ENCODE results near the gene PLAU. TPM values are rescaled to one million over a fixed set of nuclear protein-coding genes. Genes with fewer than 3 reads are reported as not detected.
A peak's percentile ranks its signal among the peaks of the same experiment; 100 is the strongest.

Gene PLAU
- polyA plus RNA-seq, 2 of the 4 experiments (the other 2 are of a cell fraction), result 75.8 to 82.6 TPM

- ATAC-seq (no peak), FAIRE-seq (no peak), DNase-seq (ENCODE audit: low read depth in 1 of 2, low spot score in 1 of 2) (no peak)
- ChIA-PET CTCF (interaction anchor here (4.2 to 5.9 kb wide), 2 partner anchors 13 to 66 kb away, joined by 52 to 70 read pairs; no protein-coding TSS in a partner anchor), POLR2A (no interaction called here)
- WGBS (ENCODE audit: missing lambda C conversion rate), result 93% methylated on average over 2 of the region's 2 CpGs
- Histone ChIP-seq H3K9me3 (no peaks in the 10 kb centered on the region), H3K4me2 (no peak overlapping the region), H3K4me1 (peaks cover 13% of the 10 kb centered on the region; the same call in 2 of the 3 replicates), H3K4me3 (no peak overlapping the region), H3K27ac (no peak overlapping the region)
- TF ChIP-seq HOXA7 (CRISPR knock-in tag; IDR thresholded peaks at IDR 0.05) (no peak), HDAC2 (IDR thresholded peaks at IDR 0.05) (no peak), MYC (IDR thresholded peaks at IDR 0.05; ENCODE audit: borderline replicate concordance, low read length) (no peak), CHD2 (IDR thresholded peaks at IDR 0.05; ENCODE audit: low read length, partially characterized antibody) (no peak), ESRRA (IDR thresholded peaks at IDR 0.05; ENCODE audit: borderline replicate concordance, low read length) (no peak)
These were observed 43.8 kb downstream of the PLAU start for GRCh38 chr10:73954737-73955136.

GRCh38 chr10:73955719-73956118 is 44.8 kb downstream of the PLAU start:
- FAIRE-seq, result no peak
- Histone ChIP-seq H3K4me2 (no peak overlapping the region), H3K27ac (peak overlapping the region in 1 of 2 experiments; percentile 27; a peak in 1 of 6 replicates), H3K9me3 (no peaks in the 10 kb centered on the region), H3K4me3 (no peak overlapping the region), H3K4me1 (peaks cover 13% of the 10 kb centered on the region; the same call in 2 of the 3 replicates)
- TF ChIP-seq HEYL (CRISPR knock-in tag; IDR thresholded peaks at IDR 0.05) (no peak), HDAC2 (IDR thresholded peaks at IDR 0.05) (no peak), TFCP2L1 (CRISPR knock-in tag; IDR thresholded peaks at IDR 0.05) (no peak), CHD4 (IDR thresholded peaks at IDR 0.05; ENCODE audit: borderline replicate concordance) (no peak), PBX3 (IDR thresholded peaks at IDR 0.05) (no peak), CBX2 (IDR thresholded peaks at IDR 0.05; ENCODE audit: borderline replicate concordance, low read depth) (no peak), HOXB5 (CRISPR knock-in tag; IDR thresholded peaks at IDR 0.05) (no peak), EP300 (IDR thresholded peaks at IDR 0.05) (no peak), JUN (IDR thresholded peaks at IDR 0.05) (no peak), MAX (IDR thresholded peaks at IDR 0.05) (no peak), ZSCAN20 (CRISPR knock-in tag; IDR thresholded peaks at IDR 0.05) (no peak), NR3C1 (IDR thresholded peaks at IDR 0.05) (no peak), HMGXB4 (CRISPR knock-in tag; IDR thresholded peaks at IDR 0.05; ENCODE audit: borderline replicate concordance) (no peak), MAFK (IDR thresholded peaks at IDR 0.05; ENCODE audit: partially characterized antibody) (no peak)
- CTCF ChIA-PET, result interaction anchor here (1.6 to 5.9 kb wide), 8 partner anchors 11 to 76 kb away, joined by 3 to 70 read pairs (median 10); no protein-coding TSS in a partner anchor
- WGBS (ENCODE audit: missing lambda C conversion rate), result 84% methylated on average over 2 of the region's 2 CpGs
- POLR2A ChIA-PET, result no interaction called here
- no peak for ATAC-seq
- DNase-seq (ENCODE audit: low read depth in 1 of 2, low spot score in 1 of 2), result no peak

GRCh38 chr10:73956476-73957359 is 45.8 kb downstream of the PLAU start:
- 79% methylated on average over 9 of the region's 9 CpGs for WGBS (ENCODE audit: missing lambda C conversion rate)
- TF ChIP-seq MYC (IDR thresholded peaks at IDR 0.05; ENCODE audit: borderline replicate concordance, low read length) (no peak), HOXB13 (CRISPR knock-in tag; IDR thresholded peaks at IDR 0.05; ENCODE audit: low read depth) (no peak), SMC3 (IDR thresholded peaks at IDR 0.05) (no peak), CBX8 (IDR thresholded peaks at IDR 0.05) (no peak), ZNF302 (CRISPR knock-in tag; IDR thresholded peaks at IDR 0.05) (no peak), HEYL (CRISPR knock-in tag; IDR thresholded peaks at IDR 0.05) (no peak), GATA3 (IDR thresholded peaks at IDR 0.05; ENCODE audit: borderline replicate concordance) (no peak), HMGXB4 (CRISPR knock-in tag; IDR thresholded peaks at IDR 0.05; ENCODE audit: borderline replicate concordance) (no peak), PHF8 (IDR thresholded peaks at IDR 0.05; ENCODE audit: borderline replicate concordance, low read depth) (no peak), TP53 (CRISPR knock-in tag; IDR thresholded peaks at IDR 0.05) (no peak), ESRRA (IDR thresholded peaks at IDR 0.05; ENCODE audit: borderline replicate concordance, low read length) (no peak), MAX (IDR thresholded peaks at IDR 0.05) (no peak)
- Histone ChIP-seq H3K4me3 (no peak overlapping the region), H3K27ac (peak overlapping the region; percentile 29 to 30; a peak in 4 of 6 replicates), H3K4me1 (peaks cover 13% of the 10 kb centered on the region; the same call in 2 of the 3 replicates), H3K4me2 (no peak overlapping the region), H3K9me3 (no peaks in the 10 kb centered on the region)
- ATAC-seq (peak; percentile 26 to 57; a peak in 3 of 6 replicates), DNase-seq (ENCODE audit: low read depth in 1 of 2, low spot score in 1 of 2) (no peak), FAIRE-seq (no peak)
- ChIA-PET CTCF (interaction anchor here (0.7 to 5.9 kb wide), 28 partner anchors 9 to 169 kb away, joined by 3 to 70 read pairs (median 4); partner anchors contain the start of gene VCL), POLR2A (no interaction called here)

Measured in A549 (cell line).